Measurements from ENCODE around the gene NANOS3. TPM values are rescaled to one million over a fixed set of nuclear protein-coding genes. Genes with fewer than 3 reads are reported as not detected.

The NANOS3 gene
- 2.0 to 3.6 TPM (median 3.1 TPM) in 5 replicates for total RNA-seq (2022; extraction: Qiagen RNA extraction; ENCODE audit: low read depth)

DNA sequence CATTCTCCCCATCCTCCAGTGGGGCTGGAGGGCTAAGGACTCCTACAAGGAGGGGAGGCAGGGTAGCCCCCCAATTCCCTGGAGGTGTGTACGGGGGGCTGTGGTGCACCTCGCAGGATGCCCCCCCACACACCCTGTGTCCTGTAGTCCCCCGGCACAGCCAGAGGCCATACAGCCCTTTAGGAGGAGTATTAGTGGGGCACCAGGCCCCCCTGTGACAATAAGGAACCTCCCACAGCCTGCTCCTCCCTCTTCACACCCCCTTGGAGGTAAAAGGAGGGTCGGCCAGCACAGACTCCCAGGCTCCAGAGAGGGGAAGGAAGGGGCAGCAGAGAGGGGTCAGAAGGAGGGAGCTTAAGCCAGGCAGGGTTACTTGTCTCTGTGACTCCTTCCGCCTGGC, at the start of gene NANOS3:
NANOS3 (plus strand) TSS at position 301 of the 400 bp plus-strand sequence. CDS start 115 bp downstream, outside the sequence.

DNA sequence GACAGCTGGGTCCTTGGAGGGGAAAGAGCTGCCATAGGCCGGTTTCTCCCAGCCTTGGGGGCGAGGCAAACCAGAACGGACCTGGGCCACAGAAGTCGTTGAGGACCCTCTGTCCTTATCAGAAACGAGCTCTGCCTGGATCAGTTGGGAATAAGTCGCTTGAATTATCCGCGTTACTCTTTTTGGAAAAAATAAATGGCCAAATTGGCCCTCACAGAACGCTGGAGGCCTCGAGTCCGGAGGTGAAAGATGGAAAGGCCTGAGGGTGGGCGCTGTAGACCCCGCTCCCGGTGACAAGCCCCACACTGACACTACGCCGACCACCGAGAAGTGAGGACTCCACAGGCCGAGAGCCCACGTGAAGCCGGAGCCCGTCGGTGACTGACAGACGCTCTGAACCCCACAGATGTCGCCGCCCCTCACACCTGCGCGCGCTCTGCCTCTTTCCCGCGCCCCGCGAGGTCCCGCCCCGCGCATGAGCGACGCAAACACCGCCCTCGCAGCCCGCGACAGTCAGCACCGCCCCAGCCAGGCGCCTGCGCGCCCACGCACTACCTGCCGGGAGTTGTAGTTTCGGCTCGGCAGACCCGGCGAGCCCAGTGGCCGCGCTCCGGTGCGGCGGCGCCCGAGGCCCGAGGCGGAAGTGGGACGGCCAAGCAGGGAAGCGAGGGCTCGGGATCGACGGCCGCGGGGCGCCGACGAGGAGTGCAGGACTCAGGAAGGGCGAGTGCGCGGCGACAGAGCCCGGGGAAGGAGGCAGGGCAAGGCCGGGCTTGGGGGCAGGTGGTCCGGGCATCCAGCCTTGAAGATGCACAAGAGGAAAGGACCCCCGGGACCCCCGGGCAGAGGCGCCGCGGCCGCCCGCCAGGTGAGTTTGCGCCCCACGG, 28.9 kb downstream of the NANOS3 start, which contains the start of the genes BRME1 and CC2D1A:
BRME1 (minus strand) TSS at position 484 of the 887 bp plus-strand sequence. CDS start 1,225 bp downstream, outside the sequence.
CC2D1A (plus strand) TSS at position 568 of the 887 bp plus-strand sequence; CDS start at position 809, 241 bp downstream.

Other genes starting within 250 kb of the NANOS3 start
- gene MRI1, start 112.6 kb upstream of the NANOS3 start, total RNA-seq (2022; extraction: Qiagen RNA extraction; ENCODE audit: low read depth), result 9.3 to 13.9 TPM (median 12.6 TPM) in 5 replicates
- gene C19orf53, start 102.7 kb upstream of the NANOS3 start, total RNA-seq (2022; extraction: Qiagen RNA extraction; ENCODE audit: low read depth), result 141 to 229 TPM (median 199 TPM) in 5 replicates
- gene ZSWIM4, start 81.7 kb upstream of the NANOS3 start, total RNA-seq (2022; extraction: Qiagen RNA extraction; ENCODE audit: low read depth), result 2.7 to 4.5 TPM (median 4.0 TPM) in 5 replicates
- 0.17 to 1.0 TPM (median 0.32 TPM) in 4 of 5 replicates, not detected in the other for gene BRME1, start 29.0 kb downstream of the NANOS3 start, total RNA-seq (2022; extraction: Qiagen RNA extraction; ENCODE audit: low read depth)
- gene CC2D1A, start 29.1 kb downstream of the NANOS3 start, total RNA-seq (2022; extraction: Qiagen RNA extraction; ENCODE audit: low read depth), result 7.9 to 10.0 TPM (median 9.3 TPM) in 5 replicates
- 0.71 to 1.5 TPM (median 1.4 TPM) in 5 replicates for gene PODNL1, start 61.3 kb downstream of the NANOS3 start, total RNA-seq (2022; extraction: Qiagen RNA extraction; ENCODE audit: low read depth)
- 15.8 to 21.1 TPM (median 20.0 TPM) in 5 replicates for gene DCAF15, start 75.4 kb downstream of the NANOS3 start, total RNA-seq (2022; extraction: Qiagen RNA extraction; ENCODE audit: low read depth)
- gene RFX1, start 129.2 kb downstream of the NANOS3 start, total RNA-seq (2022; extraction: Qiagen RNA extraction; ENCODE audit: low read depth), result 4.2 to 6.1 TPM (median 5.1 TPM) in 5 replicates
- gene RLN3, start 151.0 kb downstream of the NANOS3 start, total RNA-seq (2022; extraction: Qiagen RNA extraction; ENCODE audit: low read depth), result not detected in 5 replicates
- 8.3 to 10.3 TPM (median 9.6 TPM) in 5 replicates for gene IL27RA, start 154.6 kb downstream of the NANOS3 start, total RNA-seq (2022; extraction: Qiagen RNA extraction; ENCODE audit: low read depth)
- gene PALM3, start 184.9 kb downstream of the NANOS3 start, total RNA-seq (2022; extraction: Qiagen RNA extraction; ENCODE audit: low read depth), result 1.7 to 3.1 TPM (median 1.8 TPM) in 5 replicates
- 2.3 to 4.2 TPM (median 3.9 TPM) in 5 replicates for gene MISP3, start 195.7 kb downstream of the NANOS3 start, total RNA-seq (2022; extraction: Qiagen RNA extraction; ENCODE audit: low read depth)
- not detected in 5 replicates for gene C19orf67, start 208.6 kb downstream of the NANOS3 start, total RNA-seq (2022; extraction: Qiagen RNA extraction; ENCODE audit: low read depth)
- 28.6 to 41.4 TPM (median 36.4 TPM) in 5 replicates for gene SAMD1, start 213.6 kb downstream of the NANOS3 start, total RNA-seq (2022; extraction: Qiagen RNA extraction; ENCODE audit: low read depth)
- 28.1 to 36.6 TPM (median 32.7 TPM) in 5 replicates for gene PRKACA, start 240.6 kb downstream of the NANOS3 start, total RNA-seq (2022; extraction: Qiagen RNA extraction; ENCODE audit: low read depth)

Measured in A549 treated with GW870086 at 1 μM for 4 hours (cell line).